Activated CD8-positive, alpha-beta T cell treated with anti-CD3 and anti-CD28 coated beads, Interleukin-2, amount 10 ng/mL, durations not matched to agents 7 days and 5 days (primary cell): ENCODE measurements around the gene CHN2. TPM values are rescaled to one million over a fixed set of nuclear protein-coding genes. Genes with fewer than 3 reads are reported as not detected.
A peak's percentile ranks its signal among the peaks of the same experiment; 100 is the strongest.

Source experiments
- ATAC-seq: fragments of 150-1000 bp; cut with Tn5 transposase; one replicate; pipeline ENCODE4 v1.10.0; 2021; ENCODE audit warnings: moderate library complexity
- CTCF ChIA-PET: fragments of 350-600 bp; sonication (Branson Sonifier 250); formaldehyde crosslinking; loops from one replicate; lab custom pipeline; 2021; ENCODE audit warnings: antibody characterized with exemption; lab: Charles Lee
- POLR2A ChIA-PET: fragments of 350-600 bp; sonication (Branson Sonifier 250); formaldehyde crosslinking; loops from one replicate; lab custom pipeline; 2021; ENCODE audit warnings: antibody characterized with exemption; lab: Charles Lee
- DNase-seq: peaks from one replicate; pipeline ENCODE4 v3.0.0-alpha.2; 2020
- H3K27ac Mint-ChIP-seq: one replicate; pipeline ENCODE4 v1.8.0; 2021; ENCODE audit warnings: mild to moderate bottlenecking, mixed read lengths
- H3K27me3 Mint-ChIP-seq: one replicate; pipeline ENCODE4 v1.8.0; 2021; ENCODE audit warnings: low read depth, mixed read lengths
- H3K36me3 Mint-ChIP-seq: one replicate; pipeline ENCODE4 v1.8.0; 2021; ENCODE audit warnings: low read depth, mixed read lengths
- H3K4me1 Mint-ChIP-seq: one replicate; pipeline ENCODE4 v1.8.0; 2021; ENCODE audit warnings: low read depth, mixed read lengths
- H3K4me3 Mint-ChIP-seq: one replicate; pipeline ENCODE4 v1.8.0; 2021; ENCODE audit warnings: mild to moderate bottlenecking, mixed read lengths
- H3K9me3 Mint-ChIP-seq: one replicate; pipeline ENCODE4 v1.8.0; 2022; ENCODE audit warnings: mixed read lengths; ENCODE audit not compliant: insufficient read depth
- total RNA-seq, 2 experiments: library from RNA; stranded (reverse); gene quantifications; one replicate each; pipeline ENCODE4 v1.2.3, GENCODE V29; 2021

Gene CHN2
- total RNA-seq, 2 experiments from 2014 or later = 8.7 to 9.2 TPM

- POLR2A ChIA-PET = no interaction called here
- H3K27ac Mint-ChIP-seq = no peak overlapping the region
- H3K27me3 Mint-ChIP-seq = peaks cover 28% of the 10 kb centered on the region
- peaks cover 35% of the 10 kb centered on the region for H3K4me1 Mint-ChIP-seq
- no peak for ATAC-seq
- no peak overlapping the region for H3K4me3 Mint-ChIP-seq
- no peak for DNase-seq
- CTCF ChIA-PET = interaction anchor here (2.3 to 2.5 kb wide), 2 partner anchors 42 to 92 kb away, joined by 8 to 12 read pairs; no protein-coding TSS in a partner anchor
- H3K9me3 Mint-ChIP-seq = no peaks in the 10 kb centered on the region
- peaks cover 4% of the 10 kb centered on the region for H3K36me3 Mint-ChIP-seq
These were observed 87.4 kb downstream of the CHN2 start for GRCh38 chr7:29281782-29282541.

- POLR2A ChIA-PET = no interaction called here
These were observed 88.3 kb downstream of the CHN2 start for GRCh38 chr7:29282819-29283414.

GRCh38 chr7:29284696-29285443, 90.3 kb downstream of the CHN2 start:
- Mint-ChIP-seq H3K4me3 (no peak overlapping the region), H3K4me1 (peaks cover 41% of the 10 kb centered on the region), H3K9me3 (no peaks in the 10 kb centered on the region), H3K36me3 (peaks cover under 1% of the 10 kb centered on the region), H3K27ac (no peak overlapping the region), H3K27me3 (peaks cover 38% of the 10 kb centered on the region)
- ChIA-PET POLR2A (no interaction called here), CTCF (interaction anchor here (1.3 kb wide), 2 partner anchors 50 to 358 kb away, joined by 3 to 5 read pairs; no protein-coding TSS in a partner anchor)
- ATAC-seq (peak; percentile 40), DNase-seq (no peak)

More at GRCh38 chr7:29282819-29283414, 88.3 kb downstream of the CHN2 start:
- Mint-ChIP-seq H3K9me3 (no peaks in the 10 kb centered on the region), H3K4me1 (peaks cover 33% of the 10 kb centered on the region), H3K27me3 (peaks cover 32% of the 10 kb centered on the region), H3K36me3 (peaks cover 4% of the 10 kb centered on the region), H3K4me3 (no peak overlapping the region), H3K27ac (no peak overlapping the region)
- ATAC-seq (no peak), DNase-seq (no peak)
- CTCF ChIA-PET = interaction anchor here (1.0 to 2.5 kb wide), 3 partner anchors 43 to 93 kb away, joined by 3 to 12 read pairs (median 8); no protein-coding TSS in a partner anchor

GRCh38 chr7:29285444-29285793, 90.8 kb downstream of the CHN2 start:
- no peaks in the 10 kb centered on the region for H3K9me3 Mint-ChIP-seq
- ChIA-PET CTCF (interaction anchor here (1.3 kb wide), 1 partner anchor 358 kb away, joined by 5 read pairs; no protein-coding TSS in a partner anchor), POLR2A (no interaction called here)
- peak; percentile 90 for ATAC-seq
- peaks cover 38% of the 10 kb centered on the region for H3K27me3 Mint-ChIP-seq
- no peaks in the 10 kb centered on the region for H3K36me3 Mint-ChIP-seq
- peaks cover 42% of the 10 kb centered on the region for H3K4me1 Mint-ChIP-seq
- no peak overlapping the region for H3K27ac Mint-ChIP-seq
- H3K4me3 Mint-ChIP-seq = no peak overlapping the region
- DNase-seq = peak; percentile 76

GRCh38 chr7:29285861-29286260, 91.3 kb downstream of the CHN2 start:
- no peak for DNase-seq
- peaks cover 38% of the 10 kb centered on the region for H3K27me3 Mint-ChIP-seq
- H3K36me3 Mint-ChIP-seq = no peaks in the 10 kb centered on the region
- peak; percentile 16 for ATAC-seq
- POLR2A ChIA-PET = no interaction called here
- peaks cover 42% of the 10 kb centered on the region for H3K4me1 Mint-ChIP-seq
- H3K9me3 Mint-ChIP-seq = no peaks in the 10 kb centered on the region
- CTCF ChIA-PET = interaction anchor here (1.3 kb wide), 1 partner anchor 359 kb away, joined by 5 read pairs; no protein-coding TSS in a partner anchor
- no peak overlapping the region for H3K4me3 Mint-ChIP-seq
- H3K27ac Mint-ChIP-seq = no peak overlapping the region

GRCh38 chr7:29287366-29287765, 92.8 kb downstream of the CHN2 start:
- ChIA-PET CTCF (interaction anchor here (1.1 to 1.3 kb wide), 2 partner anchors 10 to 97 kb away, joined by 4 to 5 read pairs; no protein-coding TSS in a partner anchor), POLR2A (interaction anchor here (1.2 kb wide), 1 partner anchor 49 kb away, joined by 5 read pairs; no protein-coding TSS in a partner anchor)
- no peak overlapping the region for H3K4me3 Mint-ChIP-seq
- peaks cover 30% of the 10 kb centered on the region for H3K27me3 Mint-ChIP-seq
- no peak for ATAC-seq
- no peaks in the 10 kb centered on the region for H3K9me3 Mint-ChIP-seq
- H3K36me3 Mint-ChIP-seq = no peaks in the 10 kb centered on the region
- peaks cover 42% of the 10 kb centered on the region for H3K4me1 Mint-ChIP-seq
- DNase-seq = no peak
- no peak overlapping the region for H3K27ac Mint-ChIP-seq

- no peak overlapping the region for H3K27ac Mint-ChIP-seq
- peaks cover 42% of the 10 kb centered on the region for H3K4me1 Mint-ChIP-seq
These were observed 93.9 kb downstream of the CHN2 start for GRCh38 chr7:29288181-29289091.

GRCh38 chr7:29289156-29290021, 94.8 kb downstream of the CHN2 start:
- Mint-ChIP-seq H3K27me3 (peaks cover 22% of the 10 kb centered on the region), H3K4me1 (peaks cover 41% of the 10 kb centered on the region), H3K36me3 (no peaks in the 10 kb centered on the region), H3K9me3 (no peaks in the 10 kb centered on the region), H3K27ac (no peak overlapping the region), H3K4me3 (no peak overlapping the region)
- DNase-seq (no peak), ATAC-seq (no peak)
- CTCF ChIA-PET = interaction anchor here (1.4 kb wide), 1 partner anchor 368 kb away, joined by 3 read pairs; no protein-coding TSS in a partner anchor
- POLR2A ChIA-PET = no interaction called here

More at GRCh38 chr7:29288181-29289091, 93.9 kb downstream of the CHN2 start:
- ATAC-seq (no peak), DNase-seq (no peak)
- no peak overlapping the region for H3K4me3 Mint-ChIP-seq
- no peaks in the 10 kb centered on the region for H3K36me3 Mint-ChIP-seq
- no peaks in the 10 kb centered on the region for H3K9me3 Mint-ChIP-seq
- H3K27me3 Mint-ChIP-seq = peaks cover 22% of the 10 kb centered on the region
- POLR2A ChIA-PET = no interaction called here
- CTCF ChIA-PET = interaction anchor here (1.1 to 1.4 kb wide), 2 partner anchors 9 to 367 kb away, joined by 3 to 4 read pairs; no protein-coding TSS in a partner anchor

GRCh38 chr7:29290829-29291228, 96.3 kb downstream of the CHN2 start:
- H3K27ac Mint-ChIP-seq = no peak overlapping the region
- no peak overlapping the region for H3K4me3 Mint-ChIP-seq
- POLR2A ChIA-PET = no interaction called here
- CTCF ChIA-PET = no interaction called here
- peaks cover 27% of the 10 kb centered on the region for H3K4me1 Mint-ChIP-seq
- H3K36me3 Mint-ChIP-seq = no peaks in the 10 kb centered on the region
- no peaks in the 10 kb centered on the region for H3K9me3 Mint-ChIP-seq
- DNase-seq (no peak), ATAC-seq (no peak)
- H3K27me3 Mint-ChIP-seq = peaks cover 22% of the 10 kb centered on the region
